Thoracic aorta (tissue), 2 donors: ENCODE measurements around the gene FIGNL2. TPM values are rescaled to one million over a fixed set of nuclear protein-coding genes. Genes with fewer than 3 reads are reported as not detected.

Experiments
- ATAC-seq: fragments of 150-250 bp; one replicate; pipeline ENCODE4 v1.8.0; 2017; ENCODE audit warnings: low read depth; ENCODE audit not compliant: insufficient number of reproducible peaks, low FRiP score
- DNase-seq: peaks from one replicate; pipeline ENCODE4 v3.0.0-alpha.2; 2020; ENCODE audit warnings: low spot score
- H3K27ac ChIP-seq, 2 donors: fragments of 200-600 bp; sonication (generic); 1 replicate in 1 of 2; 2 replicates in 1 of 2; pipeline ENCODE4 v1.5.1; 2016; ENCODE audit warnings: mild to moderate bottlenecking in 2 of 2, moderate library complexity in 2 of 2
- H3K27me3 ChIP-seq: fragments of 200-600 bp; sonication (generic); replicated peaks from 2 replicates; pipeline ENCODE4 v1.6.0; 2016; ENCODE audit warnings: mild to moderate bottlenecking; ENCODE audit not compliant: insufficient read depth
- H3K36me3 ChIP-seq: fragments of 200-600 bp; sonication (generic); one replicate; pipeline ENCODE4 v1.5.1; 2016
- H3K4me1 ChIP-seq, 2 donors: fragments of 200-600 bp; sonication (generic); 1 replicate in 1 of 2; 2 replicates in 1 of 2; pipeline versions ENCODE4 v1.5.1 to v1.6.0; 2016; ENCODE audit warnings: low read depth in 2 of 2, mild to moderate bottlenecking in 1 of 2; ENCODE audit not compliant: control insufficient read depth in 1 of 2
- H3K4me3 ChIP-seq: fragments of 200-600 bp; sonication (generic); 2 replicates; pipeline ENCODE4 v1.5.1; 2016; ENCODE audit warnings: mild to moderate bottlenecking
- H3K9me3 ChIP-seq: fragments of 200-600 bp; sonication (generic); 2 replicates; pipeline ENCODE4 v1.5.1; 2016
- total RNA-seq, 2 donors: library from RNA; depleted of rRNA; stranded (reverse); fragments of >200 nt; gene quantifications; one replicate each; pipeline versions ENCODE4 v1.1.0 to v1.2.3, GENCODE V29; 2016
- TF ChIP-seq, protein P1 (sequence below): fragments of 200-600 bp; sonication (generic); IDR thresholded peaks from one replicate; pipeline ENCODE4 v1.5.1; 2019; ENCODE audit warnings: antibody characterized with exemption

The FIGNL2 gene
- total RNA-seq, 2 donors from 2014 or later = 0.28 TPM; not detected in 1

DNA sequence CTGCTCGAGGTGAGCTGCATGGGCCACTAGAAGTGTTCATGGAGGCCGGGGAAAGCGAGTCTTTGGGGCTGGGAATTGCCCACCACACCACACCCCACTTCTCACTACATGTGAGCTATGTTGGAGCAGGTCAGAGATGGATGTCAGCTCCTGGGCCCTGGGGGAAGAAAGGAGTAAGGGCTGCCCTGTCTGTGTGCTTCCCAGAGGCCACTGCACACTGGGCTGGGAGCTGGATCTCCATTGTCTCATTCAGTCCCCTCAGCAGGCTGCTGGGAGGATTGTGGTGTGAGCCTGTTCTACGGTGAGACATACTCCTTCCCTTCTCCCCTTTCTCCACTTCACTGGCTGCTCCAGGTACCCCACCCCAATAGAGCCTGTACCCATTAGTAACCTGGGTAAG, 10.5 kb downstream of the FIGNL2 start:
- no peak for ATAC-seq
- no peaks in the 10 kb centered on the region for H3K27me3 ChIP-seq

GRCh38 chr12:51837286-51837685, 11.2 kb downstream of the FIGNL2 start:
- Histone ChIP-seq H3K9me3 (no peaks in the 10 kb centered on the region), H3K4me3 (no peak overlapping the region), H3K27ac (no peak overlapping the region), H3K27me3 (no peaks in the 10 kb centered on the region), H3K4me1 (no peaks in the 10 kb centered on the region), H3K36me3 (no peaks in the 10 kb centered on the region)
- DNase-seq = no peak
- ATAC-seq = no peak
- TF ChIP-seq, protein P1, sequence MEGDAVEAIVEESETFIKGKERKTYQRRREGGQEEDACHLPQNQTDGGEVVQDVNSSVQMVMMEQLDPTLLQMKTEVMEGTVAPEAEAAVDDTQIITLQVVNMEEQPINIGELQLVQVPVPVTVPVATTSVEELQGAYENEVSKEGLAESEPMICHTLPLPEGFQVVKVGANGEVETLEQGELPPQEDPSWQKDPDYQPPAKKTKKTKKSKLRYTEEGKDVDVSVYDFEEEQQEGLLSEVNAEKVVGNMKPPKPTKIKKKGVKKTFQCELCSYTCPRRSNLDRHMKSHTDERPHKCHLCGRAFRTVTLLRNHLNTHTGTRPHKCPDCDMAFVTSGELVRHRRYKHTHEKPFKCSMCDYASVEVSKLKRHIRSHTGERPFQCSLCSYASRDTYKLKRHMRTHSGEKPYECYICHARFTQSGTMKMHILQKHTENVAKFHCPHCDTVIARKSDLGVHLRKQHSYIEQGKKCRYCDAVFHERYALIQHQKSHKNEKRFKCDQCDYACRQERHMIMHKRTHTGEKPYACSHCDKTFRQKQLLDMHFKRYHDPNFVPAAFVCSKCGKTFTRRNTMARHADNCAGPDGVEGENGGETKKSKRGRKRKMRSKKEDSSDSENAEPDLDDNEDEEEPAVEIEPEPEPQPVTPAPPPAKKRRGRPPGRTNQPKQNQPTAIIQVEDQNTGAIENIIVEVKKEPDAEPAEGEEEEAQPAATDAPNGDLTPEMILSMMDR = no peak

More for the DNA sequence above, 10.5 kb downstream of the FIGNL2 start:
- H3K9me3 ChIP-seq = no peaks in the 10 kb centered on the region
- no peaks in the 10 kb centered on the region for H3K36me3 ChIP-seq
- DNase-seq = no peak
- TF ChIP-seq, protein P1 = no peak
- H3K4me3 ChIP-seq = no peak overlapping the region
- H3K27ac ChIP-seq = no peak overlapping the region
- H3K4me1 ChIP-seq = no peaks in the 10 kb centered on the region

DNA sequence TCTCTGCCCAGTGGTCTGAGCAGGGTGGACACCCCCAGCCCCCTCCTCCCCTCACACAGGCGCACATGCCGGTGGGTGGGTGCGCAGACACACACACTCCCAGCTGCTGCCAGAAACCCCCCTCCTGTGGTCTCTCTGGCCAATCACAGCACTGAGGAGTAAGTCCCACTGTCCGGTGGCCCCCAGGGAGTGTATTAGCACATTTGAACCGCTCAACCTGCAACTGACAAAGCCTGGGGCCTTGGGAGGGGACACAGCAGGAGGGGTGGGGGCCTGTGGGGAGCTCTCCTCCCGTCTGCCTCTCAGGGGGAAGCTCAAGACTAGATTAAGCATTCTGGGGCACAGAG, 11.7 kb downstream of the FIGNL2 start:
- ATAC-seq (no peak), DNase-seq (no peak)
- H3K4me3 ChIP-seq = no peak overlapping the region
- no peaks in the 10 kb centered on the region for H3K4me1 ChIP-seq
- no peak overlapping the region for H3K27ac ChIP-seq
- no peaks in the 10 kb centered on the region for H3K27me3 ChIP-seq
- H3K36me3 ChIP-seq = no peaks in the 10 kb centered on the region
- H3K9me3 ChIP-seq = no peaks in the 10 kb centered on the region
- TF ChIP-seq, protein P1 = no peak

- Histone ChIP-seq H3K4me1 (no peaks in the 10 kb centered on the region), H3K36me3 (no peaks in the 10 kb centered on the region), H3K9me3 (no peaks in the 10 kb centered on the region), H3K27ac (no peak overlapping the region), H3K27me3 (no peaks in the 10 kb centered on the region), H3K4me3 (no peak overlapping the region)
- TF ChIP-seq, protein P1 = no peak
- DNase-seq = no peak
- no peak for ATAC-seq
Measured at GRCh38 chr12:51836041-51836826, 12.3 kb downstream of the FIGNL2 start.

DNA sequence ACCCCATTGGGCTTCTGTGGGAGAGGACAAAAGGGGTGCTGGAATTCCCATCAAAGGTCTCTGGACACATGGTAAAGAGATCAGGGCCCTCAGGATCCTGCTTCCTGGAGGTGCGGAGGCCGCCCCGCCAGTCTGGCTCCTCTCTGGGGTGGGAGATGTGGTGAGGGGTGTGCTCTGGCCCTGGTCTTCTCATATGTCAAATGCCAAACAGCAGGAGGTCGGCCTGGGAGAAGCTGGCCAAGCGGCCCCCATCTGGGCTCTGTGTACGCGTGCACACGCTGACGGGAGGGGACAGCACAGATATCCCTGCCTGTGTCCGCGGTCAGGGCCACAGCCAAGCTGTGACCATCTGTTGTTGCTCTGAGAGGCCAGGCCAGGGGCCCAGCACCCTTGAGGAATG, 14.1 kb downstream of the FIGNL2 start:
- ATAC-seq (no peak), DNase-seq (no peak)
- Histone ChIP-seq H3K4me3 (no peak overlapping the region), H3K36me3 (no peaks in the 10 kb centered on the region), H3K27ac (no peak overlapping the region), H3K27me3 (no peaks in the 10 kb centered on the region), H3K4me1 (no peaks in the 10 kb centered on the region), H3K9me3 (no peaks in the 10 kb centered on the region)
- TF ChIP-seq, protein P1 = no peak
